Type B pancreatic cell (in vitro differentiated cells): ENCODE measurements around the gene NGEF. TPM values are rescaled to one million over a fixed set of nuclear protein-coding genes. Genes with fewer than 3 reads are reported as not detected.

Experiments
- DNase-seq: peaks from one replicate; pipeline ENCODE4 v3.0.0; 2021; ENCODE audit warnings: mixed read lengths; ENCODE audit not compliant: unreplicated experiment; ENCODE audit errors: extremely low spot score
- H3K27ac Mint-ChIP-seq: 2 replicates; pipeline ENCODE4 v1.8.0; 2021; ENCODE audit warnings: mild to moderate bottlenecking, mixed read lengths
- H3K27me3 Mint-ChIP-seq: 2 replicates; pipeline ENCODE4 v1.8.0; 2021; ENCODE audit warnings: mixed read lengths
- H3K36me3 Mint-ChIP-seq: 2 replicates; pipeline ENCODE4 v1.8.0; 2021; ENCODE audit warnings: mixed read lengths
- H3K4me1 Mint-ChIP-seq: one replicate; pipeline ENCODE4 v1.8.0; 2021; ENCODE audit warnings: mixed read lengths; ENCODE audit not compliant: unreplicated experiment
- H3K4me3 Mint-ChIP-seq: 2 replicates; pipeline ENCODE4 v1.8.0; 2021; ENCODE audit warnings: mild to moderate bottlenecking, mixed read lengths
- H3K9me3 Mint-ChIP-seq: 2 replicates; pipeline ENCODE4 v1.8.0; 2021; ENCODE audit warnings: mixed read lengths
- total RNA-seq: library from RNA; stranded (reverse); gene quantifications from 2 replicates; pipeline ENCODE4 v1.2.1, GENCODE V29; 2021; ENCODE audit warnings: low replicate concordance
- TF ChIP-seq, protein P1 (sequence below): fragments of 200-600 bp; sonication (generic); conservative IDR thresholded peaks from 2 replicates; pipeline ENCODE4 v1.5.0; 2021; ENCODE audit warnings: antibody characterized with exemption, mild to moderate bottlenecking

Gene NGEF
- total RNA-seq, 1 donor from 2014 or later = 20.7 TPM

GRCh38 chr2:232979871-232980461 is 33.1 kb downstream of the NGEF start:
- no peaks in the 10 kb centered on the region for H3K9me3 Mint-ChIP-seq
- no peaks in the 10 kb centered on the region for H3K36me3 Mint-ChIP-seq
- peaks cover 21% of the 10 kb centered on the region for H3K4me1 Mint-ChIP-seq
- H3K27me3 Mint-ChIP-seq = peaks cover 3% of the 10 kb centered on the region
- H3K27ac Mint-ChIP-seq = peak overlapping the region; percentile 86
- TF ChIP-seq, protein P1, sequence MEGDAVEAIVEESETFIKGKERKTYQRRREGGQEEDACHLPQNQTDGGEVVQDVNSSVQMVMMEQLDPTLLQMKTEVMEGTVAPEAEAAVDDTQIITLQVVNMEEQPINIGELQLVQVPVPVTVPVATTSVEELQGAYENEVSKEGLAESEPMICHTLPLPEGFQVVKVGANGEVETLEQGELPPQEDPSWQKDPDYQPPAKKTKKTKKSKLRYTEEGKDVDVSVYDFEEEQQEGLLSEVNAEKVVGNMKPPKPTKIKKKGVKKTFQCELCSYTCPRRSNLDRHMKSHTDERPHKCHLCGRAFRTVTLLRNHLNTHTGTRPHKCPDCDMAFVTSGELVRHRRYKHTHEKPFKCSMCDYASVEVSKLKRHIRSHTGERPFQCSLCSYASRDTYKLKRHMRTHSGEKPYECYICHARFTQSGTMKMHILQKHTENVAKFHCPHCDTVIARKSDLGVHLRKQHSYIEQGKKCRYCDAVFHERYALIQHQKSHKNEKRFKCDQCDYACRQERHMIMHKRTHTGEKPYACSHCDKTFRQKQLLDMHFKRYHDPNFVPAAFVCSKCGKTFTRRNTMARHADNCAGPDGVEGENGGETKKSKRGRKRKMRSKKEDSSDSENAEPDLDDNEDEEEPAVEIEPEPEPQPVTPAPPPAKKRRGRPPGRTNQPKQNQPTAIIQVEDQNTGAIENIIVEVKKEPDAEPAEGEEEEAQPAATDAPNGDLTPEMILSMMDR = no peak
- peak; percentile 42 for DNase-seq
- H3K4me3 Mint-ChIP-seq = peak overlapping the region; percentile 53

GRCh38 chr2:232977438-232977971 is 35.6 kb downstream of the NGEF start:
- Mint-ChIP-seq H3K4me1 (peaks cover 15% of the 10 kb centered on the region), H3K27me3 (no peaks in the 10 kb centered on the region), H3K36me3 (no peaks in the 10 kb centered on the region), H3K4me3 (no peak overlapping the region), H3K9me3 (no peaks in the 10 kb centered on the region), H3K27ac (no peak overlapping the region)
- TF ChIP-seq, protein P1 = no peak
- peak; percentile 61 for DNase-seq

DNA sequence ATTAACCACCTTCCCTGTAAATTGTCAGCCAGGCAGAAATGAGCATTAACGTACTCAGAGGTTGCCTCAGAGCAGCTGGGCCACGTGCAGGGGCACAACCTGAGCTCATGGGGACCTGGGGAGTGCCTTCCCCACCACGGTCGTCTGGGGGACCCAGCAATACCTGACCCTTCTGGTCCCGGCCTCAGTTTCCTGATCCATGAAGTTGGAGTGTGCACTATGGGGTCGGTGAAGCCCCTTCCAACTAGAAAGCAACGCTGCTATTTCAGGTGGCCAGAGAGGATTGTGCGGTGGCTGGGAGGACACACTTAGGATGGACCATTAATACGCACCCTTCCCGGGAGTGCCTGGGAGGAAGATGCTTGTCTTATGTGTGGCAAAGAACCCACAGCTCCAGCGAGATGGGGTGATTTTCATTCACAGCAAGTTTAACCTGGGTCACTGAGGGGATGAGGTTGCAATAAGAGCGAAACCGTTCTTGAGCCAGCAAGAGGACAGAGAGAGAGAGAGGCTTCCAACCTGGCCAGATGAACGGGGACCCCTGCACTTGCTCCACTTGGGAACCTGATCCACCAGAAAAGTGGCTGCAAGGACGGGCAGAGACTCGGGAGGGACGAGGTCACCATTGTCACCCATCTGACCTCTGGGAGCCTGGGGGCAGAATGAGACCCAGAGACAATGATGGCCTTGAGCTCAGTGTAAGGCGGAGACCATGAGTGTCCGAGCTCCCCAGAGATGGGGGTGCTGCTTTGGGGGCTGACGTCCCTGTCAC is 36.2 kb downstream of the NGEF start:
- Mint-ChIP-seq H3K36me3 (no peaks in the 10 kb centered on the region), H3K9me3 (no peaks in the 10 kb centered on the region), H3K4me1 (peaks cover 13% of the 10 kb centered on the region), H3K4me3 (no peak overlapping the region), H3K27me3 (no peaks in the 10 kb centered on the region), H3K27ac (no peak overlapping the region)
- TF ChIP-seq, protein P1 = no peak
- peak; percentile 48 for DNase-seq

DNA sequence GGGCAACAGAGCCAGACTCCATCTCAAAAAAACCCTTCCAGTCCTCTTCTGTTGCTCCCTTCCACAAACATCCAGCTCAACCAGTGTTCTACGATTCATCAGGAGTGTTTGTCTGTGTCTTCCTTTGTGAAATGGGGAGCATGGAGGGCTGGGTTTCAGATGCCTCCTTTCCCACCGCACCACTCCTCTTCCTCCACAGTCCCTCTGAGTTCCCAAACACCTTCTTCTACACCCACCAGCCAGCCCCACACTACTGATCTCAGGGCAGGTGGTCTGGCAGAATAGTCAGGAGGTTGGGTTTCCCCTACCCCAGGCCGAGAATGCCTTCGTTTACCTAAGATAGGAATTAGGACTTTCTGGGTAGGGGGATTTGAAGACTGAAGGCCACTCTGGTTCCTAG is 36.9 kb downstream of the NGEF start:
- Mint-ChIP-seq H3K27ac (no peak overlapping the region), H3K9me3 (no peaks in the 10 kb centered on the region), H3K27me3 (no peaks in the 10 kb centered on the region), H3K4me1 (peaks cover 6% of the 10 kb centered on the region), H3K4me3 (no peak overlapping the region), H3K36me3 (no peaks in the 10 kb centered on the region)
- TF ChIP-seq, protein P1 = no peak
- DNase-seq = peak; percentile 24

- TF ChIP-seq, protein P1 = no peak
- Mint-ChIP-seq H3K27ac (no peak overlapping the region), H3K4me1 (no peaks in the 10 kb centered on the region), H3K27me3 (no peaks in the 10 kb centered on the region), H3K9me3 (no peaks in the 10 kb centered on the region), H3K4me3 (no peak overlapping the region), H3K36me3 (no peaks in the 10 kb centered on the region)
- peak; percentile 31 for DNase-seq
These were observed 38.7 kb downstream of the NGEF start for GRCh38 chr2:232974396-232974795.
